Endometrium (tissue), 2 donors: ENCODE data around the gene KSR1.
"Not testable (repeated sequence)": the region's sequence is repeated elsewhere in the genome, so short reads cannot be mapped to it uniquely, and the experiment has no call there.

ENCODE experiments used
- FAIRE-seq: peaks from 2 replicates; lab custom pipeline; 2012; peaks lifted over from hg19 to GRCh38; lab: Jason Lieb, UNC
- donor health status: control.
- donor health status: control.

The KSR1 gene

DNA sequence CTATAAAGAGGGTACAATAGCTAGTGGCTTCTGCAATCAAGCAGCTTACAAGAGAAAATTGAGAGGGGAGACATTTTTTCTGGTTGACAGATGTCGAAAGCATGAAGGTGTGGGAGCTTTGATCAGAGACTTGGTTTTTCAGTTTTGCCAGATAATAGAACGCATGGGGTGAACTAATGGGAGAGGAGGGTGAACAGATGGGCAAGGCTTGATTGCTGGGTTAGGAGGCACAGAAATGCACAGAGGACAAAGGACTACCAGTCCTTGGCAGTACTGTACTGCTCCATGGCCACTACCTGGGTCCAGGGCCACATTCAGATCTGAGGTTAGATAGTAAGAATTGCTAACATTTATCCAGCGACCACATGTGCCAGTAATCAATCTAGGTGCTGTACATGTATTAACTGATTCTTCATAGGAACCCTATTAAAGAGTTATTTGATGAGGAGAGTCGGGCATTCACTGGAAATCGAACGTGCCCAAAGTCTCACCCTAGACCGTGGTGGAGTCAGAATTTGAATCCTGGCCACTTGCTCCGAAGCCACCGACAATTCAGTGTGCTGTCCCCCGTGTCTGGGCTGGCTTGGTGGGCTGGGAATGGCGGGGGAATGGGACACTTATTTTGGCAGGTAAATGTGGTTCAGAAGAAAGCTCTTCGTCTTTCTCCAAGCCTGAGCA lies 873 bp upstream of the KSR1 start:
- no peak for FAIRE-seq

DNA sequence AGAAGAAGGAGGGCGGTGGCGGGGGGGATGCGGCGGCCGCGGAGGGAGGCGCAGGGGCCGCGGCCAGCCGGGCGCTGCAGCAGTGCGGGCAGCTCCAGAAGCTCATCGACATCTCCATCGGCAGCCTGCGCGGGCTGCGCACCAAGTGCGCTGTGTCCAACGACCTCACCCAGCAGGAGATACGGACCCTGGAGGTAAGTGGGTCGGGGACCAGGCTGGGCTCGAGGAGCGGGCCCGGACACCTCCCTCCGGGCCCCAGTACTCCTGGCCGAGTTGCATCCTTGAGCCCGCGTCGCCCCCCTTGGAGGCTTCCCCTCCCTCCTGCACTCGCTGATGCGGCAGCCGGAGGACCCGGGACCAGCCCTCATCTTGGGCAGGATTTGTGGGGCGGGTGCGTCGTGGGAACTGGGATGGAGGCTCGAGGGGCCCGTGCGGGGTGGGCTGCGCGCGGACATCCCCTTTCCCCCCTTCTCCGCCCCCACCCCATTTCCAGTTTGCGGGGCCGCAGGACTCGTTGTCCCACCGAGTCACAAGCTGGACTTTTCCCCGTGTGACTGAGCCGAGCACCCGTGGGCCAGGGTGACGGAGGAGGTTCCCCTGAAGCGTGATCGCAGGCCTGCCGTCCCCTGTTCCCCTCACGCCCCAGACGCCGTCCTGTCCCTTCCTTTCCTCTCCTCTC lies 572 bp downstream of the KSR1 start:
- no peak for FAIRE-seq

DNA sequence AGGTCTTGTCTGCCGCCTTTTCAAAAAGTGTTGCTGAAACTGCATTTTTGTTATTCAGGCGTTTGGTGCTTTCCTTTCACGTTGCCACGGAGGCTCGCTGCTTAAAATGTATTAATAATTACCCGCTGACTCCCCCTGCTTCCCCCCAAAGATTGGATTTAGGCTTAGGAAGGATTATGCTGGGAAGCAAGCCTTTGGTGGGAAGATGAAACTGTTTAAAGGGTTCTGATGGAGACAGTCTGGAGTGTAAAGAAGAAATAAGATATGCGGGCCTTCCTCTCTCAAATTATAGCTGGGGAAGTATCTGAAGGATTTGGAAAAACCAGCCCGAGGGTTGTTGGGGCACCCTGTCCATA lies 1.1 kb downstream of the KSR1 start:
- FAIRE-seq = no peak

GRCh38 chr17:27457731-27458523 lies 1.7 kb downstream of the KSR1 start:
- no peak for FAIRE-seq

- no peak for FAIRE-seq
Observed at GRCh38 chr17:27458524-27458908, 2.3 kb downstream of the KSR1 start.

- no peak for FAIRE-seq
Observed at GRCh38 chr17:27459433-27459832, 3.2 kb downstream of the KSR1 start.

DNA sequence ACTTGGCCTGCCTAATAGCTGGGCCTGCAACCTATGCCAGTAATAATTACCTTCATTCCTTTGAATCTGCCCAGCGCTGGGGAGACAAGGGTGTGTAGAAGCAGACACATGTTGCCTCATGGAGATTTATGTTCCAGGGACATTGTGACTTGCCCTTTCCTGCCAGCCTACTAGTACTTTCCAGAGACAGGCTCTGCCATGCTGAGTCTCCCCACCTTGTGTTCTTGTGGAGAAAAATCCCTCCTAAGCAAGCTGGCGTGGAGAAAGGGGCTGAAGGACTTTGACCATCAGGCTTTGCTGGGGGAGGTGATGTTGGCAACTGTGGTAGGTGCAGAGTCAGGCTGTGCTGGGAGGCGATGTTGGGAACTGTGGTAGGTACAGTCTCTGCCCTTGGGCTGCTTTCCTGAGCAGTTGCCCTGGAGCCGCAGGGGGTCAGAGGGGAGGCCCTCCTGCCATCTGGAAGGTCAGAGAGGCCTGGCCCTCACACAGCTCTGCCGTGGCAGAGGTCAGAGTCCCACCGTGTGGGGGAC lies 4.0 kb downstream of the KSR1 start:
- no peak for FAIRE-seq

GRCh38 chr17:27461192-27461859 lies 5.1 kb downstream of the KSR1 start:
- FAIRE-seq = no peak

DNA sequence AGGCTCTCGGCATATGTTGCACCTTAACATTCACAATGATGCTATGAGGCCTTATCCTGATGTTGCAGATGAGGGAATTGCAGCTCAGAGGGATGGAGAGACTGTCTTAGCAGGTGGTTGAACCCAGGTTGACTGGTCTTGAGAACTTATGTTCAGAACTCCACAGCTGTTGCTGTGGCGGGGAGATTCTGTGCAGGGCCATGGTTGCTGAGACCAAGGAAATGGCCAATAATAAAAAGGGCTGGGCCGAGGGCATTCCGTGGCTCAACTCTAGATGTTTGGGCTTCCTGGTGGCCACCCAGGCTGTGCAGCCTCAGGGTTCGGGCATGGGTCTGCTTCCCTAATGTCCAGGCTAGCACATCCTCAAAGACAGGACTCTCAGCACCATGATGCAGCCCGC lies 5.9 kb downstream of the KSR1 start:
- FAIRE-seq = no peak

GRCh38 chr17:27462714-27463113 lies 6.5 kb downstream of the KSR1 start:
- no peak for FAIRE-seq

GRCh38 chr17:27463235-27463677 lies 7.0 kb downstream of the KSR1 start:
- no peak for FAIRE-seq

GRCh38 chr17:27464019-27464418 lies 7.8 kb downstream of the KSR1 start:
- not testable (repeated sequence) for FAIRE-seq

GRCh38 chr17:27464431-27464830 lies 8.2 kb downstream of the KSR1 start:
- FAIRE-seq = no peak

DNA sequence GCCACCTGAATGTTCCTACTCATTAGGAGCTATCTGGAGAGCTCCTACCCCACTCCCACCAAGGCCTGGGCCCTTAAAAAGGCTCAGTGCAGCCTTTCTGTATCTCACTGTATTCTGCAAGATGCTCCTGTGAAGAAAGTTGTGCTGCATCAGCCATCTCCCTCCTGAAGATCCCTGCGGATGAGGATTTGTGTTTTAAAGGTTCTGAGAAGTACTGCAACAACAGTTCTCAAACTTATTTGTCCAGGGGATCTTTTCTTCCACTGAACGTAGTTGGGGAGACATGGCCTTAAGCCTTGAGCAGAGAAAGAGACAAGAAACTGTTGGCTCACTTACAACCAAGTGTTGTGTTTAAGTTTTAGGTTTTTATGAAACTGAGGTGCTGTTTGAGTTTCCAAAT lies 9.6 kb downstream of the KSR1 start:
- not testable (repeated sequence) for FAIRE-seq

GRCh38 chr17:27466376-27466742 lies 10.1 kb downstream of the KSR1 start:
- FAIRE-seq = no peak

- FAIRE-seq = no peak
Observed at GRCh38 chr17:27466743-27467375, 10.6 kb downstream of the KSR1 start.

DNA sequence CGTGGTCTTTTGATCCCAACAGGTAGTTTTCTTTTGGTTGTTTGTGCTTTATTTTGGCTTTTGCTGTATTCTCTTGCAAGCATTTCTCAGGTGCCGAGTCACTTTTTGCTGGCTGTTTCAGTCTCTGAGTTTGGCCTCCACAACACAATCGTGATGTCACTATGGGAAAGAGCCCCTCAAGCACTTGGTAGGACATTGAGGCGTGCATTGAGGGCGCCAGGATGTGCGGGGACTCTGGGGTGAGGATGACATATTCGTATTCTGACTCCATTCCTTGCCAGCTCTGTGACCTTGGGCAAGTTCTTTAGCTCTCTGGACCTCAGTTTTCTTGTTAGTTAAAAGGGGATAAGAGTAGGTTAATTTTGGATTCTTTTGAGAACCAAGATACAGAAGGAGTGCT lies 13.0 kb downstream of the KSR1 start:
- no peak for FAIRE-seq

GRCh38 chr17:27471321-27472269 lies 15.3 kb downstream of the KSR1 start:
- FAIRE-seq = no peak

- no peak for FAIRE-seq
Observed at GRCh38 chr17:27473190-27473747, 17.0 kb downstream of the KSR1 start.
